ENCODE results near the gene RBP3. TPM values are rescaled to one million over a fixed set of nuclear protein-coding genes. Genes with fewer than 3 reads are reported as not detected.
A peak's percentile ranks its signal among the peaks of the same experiment; 100 is the strongest.

The RBP3 gene
- total RNA-seq, 1 donor from 2014 or later, result not detected

DNA sequence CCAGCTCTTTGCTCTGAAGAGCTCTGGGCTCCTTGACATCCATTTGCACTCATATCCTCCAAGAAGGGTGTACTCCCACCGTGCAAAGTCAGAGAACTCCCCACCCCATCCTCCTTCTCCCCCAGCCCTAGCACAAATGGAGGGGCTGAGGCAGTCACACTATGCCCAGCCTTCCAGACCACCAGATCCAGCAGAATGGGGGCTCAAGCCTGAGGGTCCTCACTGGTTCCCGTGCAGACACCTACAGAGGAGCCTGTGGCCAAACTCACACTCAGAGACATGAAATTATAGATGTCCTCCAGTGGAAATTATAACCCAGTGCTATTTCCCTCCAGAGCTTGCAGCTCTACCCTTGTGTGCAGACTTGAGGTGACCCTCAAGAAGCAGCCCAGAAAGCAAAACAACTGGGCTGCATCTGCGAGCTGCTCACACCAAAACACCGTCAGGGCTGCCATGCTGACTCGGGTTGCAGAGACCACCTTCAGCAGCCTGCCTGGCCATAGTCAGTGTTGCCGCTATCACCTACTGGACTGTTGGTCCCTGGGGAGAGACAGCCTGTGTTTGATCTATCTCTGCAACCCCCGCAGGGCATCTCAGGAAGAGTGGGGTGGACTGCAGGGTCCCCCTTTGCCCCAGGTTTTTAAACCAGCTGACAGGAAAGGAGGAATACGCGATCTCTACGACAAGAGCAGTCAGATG lies 28.5 kb downstream of the RBP3 start:
- no peak for TF ChIP-seq POLR2A (IDR thresholded peaks at IDR 0.05)
- no peak for TF ChIP-seq POLR2AphosphoS5 (IDR thresholded peaks at IDR 0.05; ENCODE audit: insufficient read depth in 1 of 2, low read depth in 1 of 2)
- no peak for TF ChIP-seq CTCF (IDR thresholded peaks at IDR 0.05)
- H3K4me1 ChIP-seq, result no peaks in the 10 kb centered on the region
- no peak overlapping the region for H3K27ac ChIP-seq
- no peaks in the 10 kb centered on the region for H3K27me3 ChIP-seq
- no peaks in the 10 kb centered on the region for H3K9me3 ChIP-seq
- H3K36me3 ChIP-seq, result no peaks in the 10 kb centered on the region
- DNase-seq (ENCODE audit: extremely low spot score in 2 of 2), result peak; percentile 72 to 87
- intact Hi-C loops (cut with DNase I), result no loop called here
- no peak overlapping the region for H3K4me3 ChIP-seq

- Histone ChIP-seq H3K4me1 (no peaks in the 10 kb centered on the region), H3K27ac (no peak overlapping the region), H3K4me3 (no peak overlapping the region), H3K9me3 (no peaks in the 10 kb centered on the region), H3K36me3 (no peaks in the 10 kb centered on the region), H3K27me3 (no peaks in the 10 kb centered on the region)
- peak in 1 of 2 donors; percentile 82 for DNase-seq (ENCODE audit: extremely low spot score in 2 of 2)
- intact Hi-C loops (cut with DNase I), result no loop called here
- no peak for TF ChIP-seq CTCF (IDR thresholded peaks at IDR 0.05)
- TF ChIP-seq POLR2A (IDR thresholded peaks at IDR 0.05), result no peak
- no peak for TF ChIP-seq POLR2AphosphoS5 (IDR thresholded peaks at IDR 0.05; ENCODE audit: insufficient read depth in 1 of 2, low read depth in 1 of 2)
These were observed 30.0 kb downstream of the RBP3 start for GRCh38 chr10:47378183-47378510.

DNA sequence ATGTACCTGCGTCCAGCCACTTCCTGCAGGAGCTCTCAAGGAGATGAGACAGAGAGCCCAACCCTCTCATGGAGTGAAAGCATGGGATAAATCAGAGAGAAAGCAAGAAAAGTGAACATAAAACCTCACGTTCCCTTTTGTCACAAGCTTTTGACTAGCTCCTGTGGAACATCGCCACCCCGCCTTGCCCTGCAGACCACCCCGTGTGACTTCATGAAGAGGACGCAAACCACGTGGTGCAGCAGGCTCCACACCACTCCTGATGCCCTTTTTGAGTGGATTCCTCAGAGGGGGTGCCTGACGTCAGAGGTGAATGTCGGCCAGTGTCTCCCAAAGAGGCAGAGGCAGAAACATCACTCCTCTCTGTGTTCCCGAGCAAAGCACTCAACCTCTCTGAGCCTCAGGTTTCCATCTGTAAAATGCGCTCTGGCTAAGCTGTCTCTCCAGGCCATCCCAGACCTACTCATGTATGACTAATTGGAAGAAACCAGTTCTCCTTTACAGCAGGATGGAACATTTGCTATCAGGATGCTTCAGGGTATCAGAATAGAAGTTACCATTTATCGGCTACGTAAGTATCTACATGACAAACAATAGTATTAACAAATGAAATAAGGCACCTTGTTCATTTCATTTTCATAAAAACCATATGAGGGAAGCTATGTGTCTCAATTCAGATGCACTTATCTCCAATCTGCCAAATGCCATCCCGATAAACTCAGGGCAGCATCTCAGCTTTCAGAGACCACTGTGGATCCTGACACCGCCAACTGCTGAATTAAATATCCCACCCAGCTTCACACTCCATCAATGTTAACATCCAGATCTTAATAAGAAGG lies 30.7 kb downstream of the RBP3 start:
- TF ChIP-seq POLR2A (IDR thresholded peaks at IDR 0.05) (no peak), CTCF (IDR thresholded peaks at IDR 0.05) (no peak), POLR2AphosphoS5 (IDR thresholded peaks at IDR 0.05; ENCODE audit: insufficient read depth in 1 of 2, low read depth in 1 of 2) (no peak)
- intact Hi-C loops (cut with DNase I), result no loop called here
- Histone ChIP-seq H3K4me1 (peaks cover 4% of the 10 kb centered on the region), H3K9me3 (no peaks in the 10 kb centered on the region), H3K27me3 (no peaks in the 10 kb centered on the region), H3K36me3 (no peaks in the 10 kb centered on the region), H3K4me3 (no peak overlapping the region), H3K27ac (no peak overlapping the region)
- peak; percentile 49 to 75 for DNase-seq (ENCODE audit: extremely low spot score in 2 of 2)

GRCh38 chr10:47379445-47379785 lies 31.3 kb downstream of the RBP3 start:
- Histone ChIP-seq H3K9me3 (no peaks in the 10 kb centered on the region), H3K27me3 (no peaks in the 10 kb centered on the region), H3K27ac (no peak overlapping the region), H3K36me3 (no peaks in the 10 kb centered on the region), H3K4me1 (peaks cover 6% of the 10 kb centered on the region), H3K4me3 (no peak overlapping the region)
- DNase-seq (ENCODE audit: extremely low spot score in 2 of 2), result peak; percentile 40 to 83
- TF ChIP-seq POLR2A (IDR thresholded peaks at IDR 0.05), result no peak
- intact Hi-C loops (cut with DNase I), result no loop called here

DNA sequence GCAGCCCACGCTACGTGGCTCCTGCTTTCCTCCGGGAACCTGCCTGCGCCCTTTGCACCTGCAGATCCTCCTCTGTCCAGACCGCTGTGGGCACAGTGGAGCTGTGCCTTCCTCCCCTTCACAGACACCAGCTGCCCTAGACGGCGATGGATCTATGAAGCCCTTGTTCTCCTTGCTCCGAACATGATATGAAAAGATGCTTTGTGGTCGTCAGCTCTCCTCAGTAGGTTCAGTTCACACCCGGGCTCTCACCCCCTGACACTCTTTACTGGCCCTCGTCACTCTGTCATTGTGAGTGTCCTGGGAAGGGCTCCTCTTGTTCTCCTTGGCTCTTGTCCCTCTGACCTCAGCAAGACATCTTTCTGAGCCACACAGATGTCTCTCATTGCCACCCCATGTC lies 31.7 kb downstream of the RBP3 start:
- Histone ChIP-seq H3K9me3 (no peaks in the 10 kb centered on the region), H3K4me1 (peaks cover 6% of the 10 kb centered on the region), H3K36me3 (no peaks in the 10 kb centered on the region), H3K4me3 (no peak overlapping the region), H3K27me3 (no peaks in the 10 kb centered on the region), H3K27ac (no peak overlapping the region)
- DNase-seq (ENCODE audit: extremely low spot score in 2 of 2), result peak; percentile 81 to 88
- intact Hi-C loops (cut with DNase I), result loop anchor here (5.0 kb wide), 1 partner anchor 1098 kb away; no protein-coding TSS in a partner anchor
- no peak for TF ChIP-seq CTCF (IDR thresholded peaks at IDR 0.05)
- no peak for TF ChIP-seq POLR2A (IDR thresholded peaks at IDR 0.05)
- TF ChIP-seq POLR2AphosphoS5 (IDR thresholded peaks at IDR 0.05; ENCODE audit: insufficient read depth in 1 of 2, low read depth in 1 of 2), result no peak
